Neural progenitor cell (in vitro differentiated cells): ENCODE results near the gene SPOPL.

Experiments used
- CTCF ChIP-seq: fragments of 200-600 bp; sonication (generic); IDR thresholded peaks from 2 replicates; pipeline ENCODE4 v1.5.1; 2017; ENCODE audit warnings: antibody characterized with exemption, mild to moderate bottlenecking
- EZH2 ChIP-seq: fragments of 200-600 bp; sonication (generic); IDR thresholded peaks from 2 replicates; pipeline ENCODE4 v1.6.1; 2017; ENCODE audit warnings: antibody characterized with exemption, mild to moderate bottlenecking, moderate library complexity
- EZH2phosphoT487 ChIP-seq: fragments of 200-600 bp; sonication (generic); IDR thresholded peaks from 2 replicates; pipeline ENCODE4 v1.6.1; 2017; ENCODE audit warnings: antibody characterized with exemption

GRCh38 chr2:138504092-138504491, 2.5 kb downstream of the SPOPL start:
- no peak for TF ChIP-seq CTCF
- TF ChIP-seq EZH2 = no peak
- no peak for TF ChIP-seq EZH2phosphoT487
